NCI-H2196 (cell line): ENCODE measurements around the gene DCLRE1B.
"Not testable (repeated sequence)": the region's sequence is repeated elsewhere in the genome, so short reads cannot be mapped to it uniquely, and the experiment has no call there.

Experiments
- DNase-seq: peaks from one replicate; lab custom pipeline; 2025; ENCODE audit not compliant: unreplicated experiment; lab: John Stamatoyannopoulos, UW

Gene DCLRE1B

DNA sequence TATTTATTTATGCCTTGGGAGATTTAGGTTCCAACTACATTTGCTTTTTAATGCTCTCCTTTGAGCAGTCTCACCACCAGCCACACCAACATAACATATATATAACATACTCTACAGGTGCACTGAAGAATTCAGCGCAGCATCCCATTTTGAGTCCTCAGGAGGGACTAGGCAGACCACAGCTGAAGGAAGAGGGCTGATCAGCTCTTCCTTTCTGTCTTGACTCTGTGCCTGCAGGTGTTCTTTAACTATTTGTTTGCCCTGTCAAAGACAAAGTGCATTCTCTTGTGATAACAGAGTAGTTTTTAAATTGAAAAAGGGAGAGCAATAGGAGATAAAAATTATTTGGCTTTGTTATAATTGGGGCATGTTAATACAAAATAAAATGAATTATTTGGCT, 41.0 kb downstream of the DCLRE1B start:
- DNase-seq = no peak

GRCh38 chr1:113946678-113947387, 41.7 kb downstream of the DCLRE1B start:
- DNase-seq = no peak

DNA sequence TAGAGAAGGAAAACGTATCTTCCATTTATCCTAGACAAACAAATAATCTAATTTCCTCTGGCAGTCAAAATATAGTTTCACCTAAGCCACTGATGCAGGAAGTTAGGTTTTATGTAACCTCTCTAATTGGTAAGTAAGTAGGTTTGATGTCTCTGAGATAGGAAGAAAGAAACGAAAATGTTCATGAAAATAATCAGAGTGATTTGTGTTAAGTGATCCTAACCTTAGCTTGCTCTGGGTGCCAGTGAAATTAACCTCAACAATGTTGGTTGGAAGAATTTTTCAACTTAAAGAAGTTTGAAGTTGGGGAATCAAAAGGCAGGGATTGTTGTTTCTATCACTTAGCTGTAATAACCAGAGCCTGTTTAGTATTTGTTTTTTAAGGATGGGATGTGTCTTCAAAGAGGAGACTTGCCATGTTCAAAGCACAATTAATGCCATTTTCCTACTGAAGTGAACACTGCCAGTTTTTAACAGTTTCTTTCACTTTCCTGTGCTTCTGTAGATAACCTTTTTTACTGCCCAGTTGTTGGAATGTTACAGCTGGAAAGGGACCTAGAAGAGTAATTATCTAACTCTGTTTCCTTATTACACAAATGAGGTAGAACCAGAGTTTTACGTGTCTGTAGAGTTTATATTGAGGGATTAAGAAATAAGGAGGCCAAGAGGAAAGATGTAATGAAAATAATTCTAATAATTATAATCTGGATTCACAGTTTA, 42.4 kb downstream of the DCLRE1B start:
- no peak for DNase-seq

DNA sequence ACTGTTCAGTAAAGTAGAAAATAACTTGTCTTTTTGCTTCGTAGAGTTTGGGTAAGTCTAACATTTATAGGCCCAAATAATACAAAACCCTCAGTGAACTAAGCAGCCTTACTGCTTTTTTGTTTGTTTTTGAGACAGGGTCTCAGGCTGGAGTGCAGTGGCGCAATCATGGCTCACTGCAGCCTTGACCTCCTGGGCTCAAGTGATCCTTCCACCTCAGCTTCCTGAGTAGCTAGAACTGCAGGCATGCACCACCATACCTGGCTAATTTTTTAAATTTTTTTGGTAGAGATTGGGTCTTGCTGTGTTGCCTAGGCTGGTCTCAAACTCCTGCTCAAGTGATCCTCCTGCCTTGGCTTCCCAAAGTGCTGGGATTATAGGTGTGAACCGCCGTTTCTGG, 43.0 kb downstream of the DCLRE1B start:
- not testable (repeated sequence) for DNase-seq

GRCh38 chr1:113949007-113949406, 43.9 kb downstream of the DCLRE1B start:
- no peak for DNase-seq

GRCh38 chr1:113950908-113951307, 45.8 kb downstream of the DCLRE1B start:
- DNase-seq = no peak

GRCh38 chr1:113951719-113952118, 46.6 kb downstream of the DCLRE1B start:
- no peak for DNase-seq

- DNase-seq = no peak
Observed at GRCh38 chr1:113957984-113958383, 52.9 kb downstream of the DCLRE1B start.

- no peak for DNase-seq
Observed at GRCh38 chr1:113958691-113959090, 53.6 kb downstream of the DCLRE1B start.

DNA sequence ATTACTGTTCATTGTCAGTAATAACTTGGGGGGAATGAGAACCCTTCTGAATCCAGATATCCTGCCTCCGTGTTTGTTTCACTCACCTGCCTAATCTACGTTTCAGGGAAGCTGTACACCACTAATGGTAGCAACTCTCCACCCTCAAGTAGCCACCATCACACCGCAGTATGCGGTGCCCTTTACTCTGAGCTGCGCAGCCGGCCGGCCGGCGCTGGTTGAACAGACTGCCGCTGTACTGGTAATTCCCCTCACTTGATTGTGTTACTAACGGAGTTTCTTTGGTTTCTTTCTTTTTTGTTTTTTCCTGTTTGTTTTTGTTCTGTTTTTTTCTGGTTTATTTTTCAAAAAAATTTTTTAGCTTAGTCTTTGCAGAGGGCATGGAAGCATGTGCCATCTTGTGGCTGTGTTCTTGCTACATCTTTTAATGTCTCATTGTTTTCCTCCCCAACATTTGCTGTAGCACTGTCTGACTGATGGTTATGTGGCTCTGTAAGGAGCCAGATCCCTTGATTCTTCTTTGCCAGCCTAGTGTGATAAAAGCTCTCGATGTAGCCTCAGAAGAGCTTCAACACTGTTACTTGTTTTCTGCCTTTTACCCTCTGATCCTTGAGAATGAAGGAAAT, 58.3 kb downstream of the DCLRE1B start:
- DNase-seq = no peak
